ENCODE data around the gene METTL24. TPM values are rescaled to one million over a fixed set of nuclear protein-coding genes. Genes with fewer than 3 reads are reported as not detected.

Gene METTL24
- total and polyA plus RNA-seq, 2 experiments from 2014 or later: 4.3 to 7.7 TPM

DNA sequence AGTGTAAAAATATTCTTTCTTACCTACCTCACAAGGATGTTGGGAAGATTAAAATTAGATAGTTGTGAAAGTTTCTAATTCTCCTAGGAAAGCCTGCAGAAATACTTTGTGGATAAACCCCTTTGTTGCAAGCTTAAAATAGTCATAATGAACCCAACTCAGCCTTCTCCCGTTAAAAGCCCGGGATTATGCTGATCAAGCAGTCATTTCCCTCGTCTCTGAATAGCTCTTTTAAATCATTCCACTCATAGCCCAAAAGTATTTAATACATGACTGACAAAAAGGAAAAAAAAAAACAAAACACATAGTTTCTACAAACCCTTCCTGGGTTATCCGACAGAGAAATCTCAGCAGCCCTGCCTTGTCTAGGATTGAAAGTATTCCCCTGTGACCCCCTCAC, 10.9 kb upstream of the METTL24 start:
- no peak for DNase-seq (ENCODE audit: low read depth in 1 of 2, low spot score in 1 of 2)
- Histone ChIP-seq H3K27me3 (no peaks in the 10 kb centered on the region), H3K9me3 (ENCODE audit: low read depth) (no peaks in the 10 kb centered on the region), H3K4me3 (no peak overlapping the region), H3K36me3 (no peaks in the 10 kb centered on the region), H3K4me1 (ENCODE audit: low read depth) (peaks cover 13% of the 10 kb centered on the region), H3K27ac (no peak overlapping the region)
- TF ChIP-seq, protein P1, sequence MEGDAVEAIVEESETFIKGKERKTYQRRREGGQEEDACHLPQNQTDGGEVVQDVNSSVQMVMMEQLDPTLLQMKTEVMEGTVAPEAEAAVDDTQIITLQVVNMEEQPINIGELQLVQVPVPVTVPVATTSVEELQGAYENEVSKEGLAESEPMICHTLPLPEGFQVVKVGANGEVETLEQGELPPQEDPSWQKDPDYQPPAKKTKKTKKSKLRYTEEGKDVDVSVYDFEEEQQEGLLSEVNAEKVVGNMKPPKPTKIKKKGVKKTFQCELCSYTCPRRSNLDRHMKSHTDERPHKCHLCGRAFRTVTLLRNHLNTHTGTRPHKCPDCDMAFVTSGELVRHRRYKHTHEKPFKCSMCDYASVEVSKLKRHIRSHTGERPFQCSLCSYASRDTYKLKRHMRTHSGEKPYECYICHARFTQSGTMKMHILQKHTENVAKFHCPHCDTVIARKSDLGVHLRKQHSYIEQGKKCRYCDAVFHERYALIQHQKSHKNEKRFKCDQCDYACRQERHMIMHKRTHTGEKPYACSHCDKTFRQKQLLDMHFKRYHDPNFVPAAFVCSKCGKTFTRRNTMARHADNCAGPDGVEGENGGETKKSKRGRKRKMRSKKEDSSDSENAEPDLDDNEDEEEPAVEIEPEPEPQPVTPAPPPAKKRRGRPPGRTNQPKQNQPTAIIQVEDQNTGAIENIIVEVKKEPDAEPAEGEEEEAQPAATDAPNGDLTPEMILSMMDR (IDR thresholded peaks at IDR 0.05; ENCODE audit: low read depth, low read length): no peak

DNA sequence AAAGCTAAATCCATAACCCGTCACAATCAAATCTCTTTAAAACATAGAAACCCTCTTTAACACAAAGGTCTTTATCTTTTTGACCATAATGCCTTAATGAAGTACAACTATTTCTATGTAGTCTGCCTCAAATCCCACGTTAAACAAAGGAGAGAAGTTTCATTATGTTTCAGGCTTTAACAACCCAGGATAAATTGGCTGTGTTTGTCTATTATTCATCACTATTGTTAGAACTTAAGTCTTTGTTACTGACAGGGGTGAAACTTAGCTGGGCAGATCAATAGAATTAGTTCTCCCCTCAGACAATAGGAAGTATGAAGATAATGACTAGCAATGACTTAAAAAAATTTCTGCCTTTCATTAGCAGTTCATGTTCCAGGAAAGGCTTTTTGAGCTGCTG, 10.1 kb upstream of the METTL24 start:
- no peak overlapping the region for H3K27ac ChIP-seq
- TF ChIP-seq, protein P1 (IDR thresholded peaks at IDR 0.05; ENCODE audit: low read depth, low read length): no peak
- H3K27me3 ChIP-seq: no peaks in the 10 kb centered on the region
- H3K36me3 ChIP-seq: no peaks in the 10 kb centered on the region
- peaks cover 13% of the 10 kb centered on the region for H3K4me1 ChIP-seq (ENCODE audit: low read depth)
- no peak for DNase-seq (ENCODE audit: low read depth in 1 of 2, low spot score in 1 of 2)
- no peaks in the 10 kb centered on the region for H3K9me3 ChIP-seq (ENCODE audit: low read depth)
- H3K4me3 ChIP-seq: no peak overlapping the region

- H3K27me3 ChIP-seq: no peaks in the 10 kb centered on the region
- H3K27ac ChIP-seq: no peak overlapping the region
- DNase-seq (ENCODE audit: low read depth in 1 of 2, low spot score in 1 of 2): no peak
- TF ChIP-seq, protein P1 (IDR thresholded peaks at IDR 0.05; ENCODE audit: low read depth, low read length): no peak
- peaks cover 13% of the 10 kb centered on the region for H3K4me1 ChIP-seq (ENCODE audit: low read depth)
- no peaks in the 10 kb centered on the region for H3K36me3 ChIP-seq
- no peak overlapping the region for H3K4me3 ChIP-seq
- no peaks in the 10 kb centered on the region for H3K9me3 ChIP-seq (ENCODE audit: low read depth)
These were observed 9.7 kb upstream of the METTL24 start for GRCh38 chr6:110367825-110368224.

DNA sequence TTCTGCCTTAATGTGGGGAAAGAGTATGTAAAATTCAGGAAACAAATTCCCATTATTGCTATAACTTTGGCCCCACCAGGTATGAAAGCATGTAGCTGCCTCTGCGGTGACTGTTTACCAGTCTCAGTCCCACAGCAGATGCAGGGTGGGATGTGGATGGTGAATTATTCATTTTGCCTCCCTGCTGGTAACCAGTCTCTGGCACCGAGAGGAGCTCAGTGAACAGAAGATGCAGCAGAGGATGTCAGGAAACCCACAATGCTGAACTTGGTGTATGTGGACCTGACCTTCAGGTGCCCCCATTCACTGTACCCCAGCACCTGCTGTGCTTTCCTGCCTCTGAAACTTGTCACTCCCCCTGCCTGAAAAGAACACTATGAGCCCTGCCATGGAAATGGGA, 8.8 kb upstream of the METTL24 start:
- no peak overlapping the region for H3K4me3 ChIP-seq
- TF ChIP-seq, protein P1 (IDR thresholded peaks at IDR 0.05; ENCODE audit: low read depth, low read length): no peak
- DNase-seq (ENCODE audit: low read depth in 1 of 2, low spot score in 1 of 2): no peak
- H3K27me3 ChIP-seq: no peaks in the 10 kb centered on the region
- no peaks in the 10 kb centered on the region for H3K9me3 ChIP-seq (ENCODE audit: low read depth)
- H3K36me3 ChIP-seq: no peaks in the 10 kb centered on the region
- H3K4me1 ChIP-seq (ENCODE audit: low read depth): peaks cover 13% of the 10 kb centered on the region
- H3K27ac ChIP-seq: peak overlapping the region; percentile 4

GRCh38 chr6:110366256-110366655, 8.1 kb upstream of the METTL24 start:
- peaks cover 13% of the 10 kb centered on the region for H3K4me1 ChIP-seq (ENCODE audit: low read depth)
- DNase-seq (ENCODE audit: low read depth in 1 of 2, low spot score in 1 of 2): no peak
- no peaks in the 10 kb centered on the region for H3K27me3 ChIP-seq
- H3K27ac ChIP-seq: peak overlapping the region; percentile 4
- H3K9me3 ChIP-seq (ENCODE audit: low read depth): no peaks in the 10 kb centered on the region
- H3K36me3 ChIP-seq: no peaks in the 10 kb centered on the region
- TF ChIP-seq, protein P1 (IDR thresholded peaks at IDR 0.05; ENCODE audit: low read depth, low read length): no peak
- no peak overlapping the region for H3K4me3 ChIP-seq
